NCI-H2107 treated with DMSO at 0.1 percent for 48 hours (cell line): ENCODE measurements around the gene ALG12.

Experiments
- DNase-seq: peaks from one replicate; lab custom pipeline; 2025; ENCODE audit not compliant: unreplicated experiment; lab: John Stamatoyannopoulos, UW

The ALG12 gene

DNA sequence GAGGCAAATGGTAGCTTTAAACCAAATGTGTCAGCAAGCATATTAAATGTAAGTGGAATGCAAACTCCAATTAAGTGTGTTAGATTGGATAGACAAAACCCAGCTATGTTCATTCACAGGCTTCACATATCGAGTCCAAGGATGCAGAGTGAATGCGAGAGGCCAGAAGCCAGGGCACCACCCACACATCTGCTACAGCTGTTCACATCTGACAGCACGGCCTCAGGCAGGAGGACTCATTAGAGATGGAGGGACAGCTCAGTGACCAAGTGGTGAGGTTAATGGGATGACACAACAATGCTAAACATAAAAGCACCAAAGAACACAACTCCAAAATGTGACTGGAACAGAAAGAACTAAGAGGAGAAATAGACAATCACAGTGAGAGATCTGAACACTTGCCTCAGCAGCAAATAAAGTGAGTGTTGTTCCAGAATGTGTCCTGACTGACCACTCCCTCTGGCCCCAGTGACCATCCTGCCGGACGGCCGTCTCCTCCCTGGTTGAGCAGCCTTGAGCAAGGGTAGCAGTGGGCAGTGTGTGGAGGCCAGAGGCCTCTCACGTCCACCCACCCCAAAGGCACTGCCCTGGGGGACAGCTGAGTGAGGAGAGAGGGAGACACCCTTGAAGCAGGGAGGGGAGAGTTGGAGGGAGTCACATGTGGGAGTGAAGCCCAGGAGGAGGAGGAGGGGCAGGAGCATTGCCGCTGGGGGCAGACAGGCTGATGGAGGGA is 23.8 kb downstream of the ALG12 start:
- DNase-seq: no peak

DNA sequence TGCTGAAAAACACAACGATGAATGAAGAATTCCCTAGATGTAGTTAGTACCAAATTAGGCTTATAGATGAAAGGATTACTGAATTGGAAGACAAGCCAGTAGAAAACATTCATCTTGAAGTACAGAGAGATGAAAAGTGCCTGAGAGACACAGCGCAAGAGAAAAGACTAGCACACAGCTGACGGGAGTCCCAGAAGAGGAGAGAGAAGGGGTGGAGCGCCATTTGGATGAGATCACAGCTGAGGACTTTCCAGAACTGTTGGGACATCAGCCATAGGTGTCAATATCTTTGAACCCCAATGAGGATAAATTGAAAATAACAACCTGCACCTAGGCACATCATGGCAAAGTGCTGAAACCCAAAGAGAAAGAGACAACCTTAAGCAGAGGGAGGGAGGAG is 25.2 kb downstream of the ALG12 start:
- DNase-seq: no peak

DNA sequence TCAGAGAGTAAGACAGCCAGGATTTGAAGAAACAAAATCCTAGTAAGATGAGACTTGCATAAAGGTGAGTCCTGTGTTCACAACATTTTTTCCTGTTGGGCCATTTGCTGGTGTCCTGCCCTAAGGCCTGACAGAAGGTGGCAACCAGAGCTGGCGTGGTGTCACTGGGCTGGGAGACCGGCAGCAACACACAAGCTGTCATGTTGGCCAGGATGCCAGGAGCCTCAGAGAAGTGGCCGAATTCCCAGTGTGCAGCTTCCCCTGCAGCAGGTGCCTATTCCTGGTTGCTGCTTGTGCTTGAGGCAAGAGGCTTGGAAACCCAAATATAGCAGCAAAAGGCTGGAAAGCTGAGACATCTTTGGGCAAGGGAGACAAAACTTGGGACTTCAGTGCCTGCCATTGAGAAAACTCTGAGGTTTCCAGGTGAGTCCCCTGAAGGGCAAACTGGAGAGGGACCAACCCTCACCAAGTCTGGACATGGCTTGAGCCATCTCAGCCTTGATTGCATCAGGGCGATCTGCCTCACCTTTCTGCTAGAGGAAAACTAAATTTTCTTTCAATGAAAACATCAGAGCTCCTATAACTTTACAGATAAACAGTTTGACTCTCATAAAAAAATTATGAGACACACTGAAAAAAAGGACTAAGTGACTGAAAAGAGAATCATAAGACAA is 25.9 kb downstream of the ALG12 start:
- no peak for DNase-seq

DNA sequence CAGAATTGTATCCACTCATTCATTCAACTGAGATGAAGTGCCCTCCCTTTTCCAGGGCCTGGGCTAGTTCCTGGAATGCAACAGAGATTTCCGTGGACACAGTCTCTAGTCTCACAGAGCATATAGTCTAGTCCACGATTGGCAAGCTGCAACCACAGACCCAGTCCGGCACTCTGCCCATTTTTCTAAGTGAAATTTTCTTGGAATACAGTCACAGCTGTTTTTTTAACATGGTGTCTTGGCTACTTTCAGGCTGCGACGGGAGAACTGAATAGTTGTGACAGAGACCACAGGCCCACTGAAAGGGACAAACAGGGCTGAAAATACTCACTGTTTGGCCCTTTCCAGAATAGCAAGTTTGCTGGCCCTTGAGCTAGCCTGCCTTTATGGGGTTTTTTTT is 29.2 kb downstream of the ALG12 start:
- DNase-seq: no peak

DNA sequence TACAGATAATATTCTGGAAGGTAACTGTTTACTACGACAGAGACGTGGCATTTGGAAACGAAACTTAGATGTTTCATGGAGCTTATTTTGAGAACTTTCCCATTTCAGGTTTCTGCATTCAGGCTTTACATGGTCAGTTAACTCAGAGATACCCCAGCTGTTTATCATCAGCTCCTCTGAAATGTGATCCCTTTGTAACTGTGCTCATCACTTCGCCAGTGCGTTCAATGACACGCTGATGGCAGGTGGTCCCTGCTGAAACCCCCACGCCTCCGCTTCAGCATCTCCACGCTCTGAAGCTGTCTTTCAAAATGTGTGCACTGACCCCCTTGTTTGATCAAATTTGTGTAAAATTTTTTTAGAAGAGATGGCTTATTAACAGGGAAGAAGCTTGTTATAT is 30.5 kb downstream of the ALG12 start:
- no peak for DNase-seq

DNA sequence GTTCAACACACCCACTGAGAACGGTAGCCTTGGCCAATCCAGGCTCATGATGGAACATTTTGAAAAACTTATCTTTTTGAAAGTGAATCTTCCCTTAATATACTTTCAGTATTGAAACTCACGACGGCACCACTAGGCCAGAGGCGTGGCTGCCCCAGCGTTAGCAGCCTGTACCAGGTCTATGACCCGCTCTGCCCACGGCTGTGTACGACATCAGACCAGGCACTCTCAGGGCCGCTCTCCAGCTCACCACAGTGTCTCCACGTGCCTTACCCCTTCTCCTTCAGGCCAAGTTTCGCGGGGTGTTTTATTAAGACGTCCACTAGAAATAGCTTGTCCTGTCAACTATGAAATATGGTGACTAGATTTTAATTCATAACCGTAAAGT is 31.2 kb downstream of the ALG12 start:
- no peak for DNase-seq

DNA sequence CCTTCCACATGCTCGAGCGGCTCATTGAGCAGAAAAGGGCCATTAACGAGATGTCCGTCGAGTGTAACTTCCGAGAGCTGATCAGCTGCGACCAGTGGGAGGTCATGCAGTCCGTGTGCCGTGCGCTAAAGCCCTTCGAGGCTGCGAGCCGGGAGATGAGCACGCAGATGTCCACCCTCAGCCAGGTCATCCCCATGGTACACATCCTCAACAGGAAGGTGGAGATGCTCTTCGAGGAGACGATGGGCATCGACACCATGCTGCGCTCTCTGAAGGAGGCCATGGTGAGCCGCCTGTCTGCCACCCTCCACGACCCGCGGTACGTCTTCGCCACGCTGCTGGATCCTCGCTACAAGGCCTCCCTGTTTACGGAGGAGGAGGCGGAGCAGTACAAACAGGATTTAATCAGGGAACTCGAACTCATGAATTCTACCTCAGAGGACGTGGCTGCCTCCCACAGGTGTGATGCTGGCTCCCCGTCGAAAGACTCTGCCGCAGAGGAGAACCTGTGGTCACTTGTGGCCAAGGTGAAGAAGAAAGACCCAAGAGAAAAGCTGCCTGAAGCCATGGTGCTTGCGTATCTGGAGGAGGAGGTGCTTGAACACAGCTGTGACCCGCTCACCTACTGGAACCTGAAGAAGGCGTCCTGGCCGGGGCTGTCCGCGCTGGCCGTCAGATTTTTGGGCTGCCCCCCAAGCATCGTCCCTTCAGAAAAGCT is 31.7 kb downstream of the ALG12 start:
- no peak for DNase-seq

DNA sequence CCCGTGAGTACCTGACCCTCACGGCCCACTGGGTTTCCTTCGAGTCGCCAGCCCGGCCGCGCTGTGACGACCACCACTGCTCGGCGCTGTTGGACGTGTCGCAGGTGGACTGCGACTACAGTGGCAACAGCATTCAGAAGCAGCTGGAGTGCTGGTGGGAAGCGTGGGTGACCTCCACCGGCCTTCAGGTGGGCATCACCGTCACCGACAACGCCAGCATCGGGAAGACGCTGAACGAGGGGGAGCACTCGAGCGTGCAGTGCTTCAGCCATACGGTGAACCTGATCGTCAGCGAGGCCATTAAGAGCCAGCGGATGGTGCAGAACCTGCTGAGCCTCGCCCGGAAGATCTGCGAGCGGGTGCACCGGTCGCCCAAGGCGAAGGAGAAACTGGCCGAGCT is 32.4 kb downstream of the ALG12 start:
- DNase-seq: no peak

DNA sequence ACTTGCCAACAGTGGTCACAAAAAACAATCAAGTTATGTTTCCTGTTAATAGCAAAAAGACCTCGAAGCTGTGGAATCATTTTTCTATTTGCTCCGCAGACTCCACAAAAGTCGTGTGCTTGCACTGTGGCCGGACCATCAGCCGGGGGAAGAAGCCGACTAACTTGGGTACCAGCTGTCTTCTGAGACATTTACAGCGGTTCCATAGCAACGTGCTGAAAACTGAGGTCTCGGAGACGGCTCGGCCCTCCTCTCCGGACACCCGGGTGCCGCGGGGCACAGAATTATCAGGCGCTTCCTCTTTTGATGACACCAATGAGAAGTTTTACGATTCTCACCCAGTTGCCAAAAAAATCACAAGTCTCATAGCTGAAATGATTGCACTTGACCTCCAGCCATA is 33.0 kb downstream of the ALG12 start:
- DNase-seq: no peak

DNA sequence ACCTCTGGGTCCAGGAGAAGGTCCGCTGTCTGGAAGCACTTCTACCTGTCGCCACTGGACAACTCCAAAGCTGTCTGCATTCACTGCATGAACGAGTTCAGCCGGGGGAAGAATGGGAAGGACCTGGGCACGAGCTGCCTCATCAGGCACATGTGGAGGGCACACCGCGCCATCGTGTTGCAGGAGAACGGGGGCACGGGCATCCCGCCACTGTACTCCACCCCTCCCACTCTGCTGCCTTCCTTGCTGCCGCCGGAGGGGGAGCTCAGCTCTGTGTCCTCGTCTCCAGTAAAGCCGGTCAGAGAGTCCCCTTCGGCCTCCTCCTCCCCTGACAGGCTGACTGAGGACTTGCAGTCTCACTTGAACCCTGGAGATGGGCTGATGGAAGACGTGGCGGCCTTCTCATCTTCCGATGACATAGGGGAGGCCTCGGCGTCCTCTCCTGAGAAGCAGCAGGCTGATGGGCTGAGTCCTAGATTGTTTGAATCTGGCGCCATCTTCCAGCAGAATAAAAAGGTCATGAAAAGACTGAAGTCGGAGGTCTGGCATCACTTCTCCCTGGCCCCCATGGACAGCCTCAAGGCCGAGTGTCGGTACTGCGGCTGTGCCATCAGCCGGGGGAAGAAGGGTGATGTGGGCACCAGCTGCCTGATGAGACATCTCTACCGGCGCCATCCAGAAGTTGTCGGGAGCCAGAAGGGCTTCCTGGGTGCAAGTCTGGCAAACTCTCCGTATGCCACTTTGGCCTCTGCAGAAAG is 33.6 kb downstream of the ALG12 start:
- no peak for DNase-seq

DNA sequence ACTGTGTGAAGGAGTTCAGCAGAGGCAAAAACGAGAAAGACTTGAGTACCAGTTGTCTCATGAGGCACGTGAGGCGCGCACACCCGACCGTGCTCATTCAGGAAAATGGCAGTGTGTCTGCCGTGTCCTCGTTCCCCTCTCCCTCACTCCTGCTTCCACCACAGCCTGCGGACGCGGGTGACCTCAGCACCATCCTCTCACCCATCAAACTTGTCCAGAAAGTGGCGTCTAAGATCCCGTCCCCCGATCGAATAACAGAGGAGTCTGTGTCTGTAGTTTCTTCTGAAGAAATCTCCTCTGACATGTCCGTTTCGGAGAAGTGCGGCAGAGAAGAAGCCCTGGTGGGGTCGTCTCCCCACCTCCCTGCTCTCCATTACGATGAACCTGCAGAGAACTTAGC is 34.2 kb downstream of the ALG12 start:
- DNase-seq: no peak

DNA sequence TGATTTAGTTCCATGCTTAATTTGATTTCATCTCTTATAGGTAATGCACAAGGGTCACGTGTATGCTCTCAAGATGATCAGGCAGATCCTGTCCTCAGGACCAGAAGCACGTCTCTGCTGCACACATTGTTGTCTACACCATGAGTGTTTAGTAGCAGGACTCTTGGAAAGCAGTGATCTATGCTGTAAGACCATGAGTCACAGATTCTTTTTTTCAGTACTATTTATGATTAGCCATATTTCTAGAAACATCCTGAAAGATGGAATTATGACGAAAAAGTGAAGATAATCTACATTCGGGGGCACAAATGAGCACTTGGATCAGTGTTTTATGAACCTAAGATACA is 35.0 kb downstream of the ALG12 start:
- DNase-seq: no peak

DNA sequence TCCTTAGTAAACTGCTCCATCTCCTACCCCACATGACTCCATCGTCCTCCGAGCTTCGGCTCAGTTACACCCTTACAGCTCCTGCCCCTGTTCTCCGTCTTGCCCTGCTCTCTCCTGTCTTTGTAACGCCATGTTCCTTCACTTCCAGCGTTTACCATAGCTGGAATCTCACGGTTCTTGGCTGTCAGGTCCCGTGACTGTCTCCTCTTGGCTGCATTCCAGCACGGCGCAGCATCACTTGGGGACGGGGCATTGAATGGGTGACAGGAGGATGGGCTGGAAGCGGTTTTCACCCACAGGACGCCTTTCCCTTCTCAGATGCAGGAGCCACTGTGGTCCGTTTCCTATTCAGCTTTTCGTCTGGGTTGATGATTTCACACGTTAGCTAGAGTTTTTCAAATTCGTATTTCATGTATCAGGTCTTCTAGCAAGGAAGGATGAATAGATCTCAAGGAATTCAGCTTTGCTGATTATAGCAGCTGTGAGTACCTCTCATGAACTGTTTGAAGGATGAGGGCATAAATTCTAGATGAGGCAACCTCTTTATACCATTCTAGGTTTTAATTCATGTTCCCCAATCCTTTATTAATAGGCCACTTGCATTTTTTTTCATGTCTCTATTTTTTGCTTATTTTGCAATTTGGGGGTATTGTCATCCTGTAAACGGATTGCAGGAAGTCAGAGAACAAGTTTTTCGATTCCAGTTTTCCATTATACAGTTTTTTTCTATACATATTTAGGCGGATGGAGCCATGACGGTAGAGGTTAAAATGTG is 35.5 kb downstream of the ALG12 start:
- no peak for DNase-seq

DNA sequence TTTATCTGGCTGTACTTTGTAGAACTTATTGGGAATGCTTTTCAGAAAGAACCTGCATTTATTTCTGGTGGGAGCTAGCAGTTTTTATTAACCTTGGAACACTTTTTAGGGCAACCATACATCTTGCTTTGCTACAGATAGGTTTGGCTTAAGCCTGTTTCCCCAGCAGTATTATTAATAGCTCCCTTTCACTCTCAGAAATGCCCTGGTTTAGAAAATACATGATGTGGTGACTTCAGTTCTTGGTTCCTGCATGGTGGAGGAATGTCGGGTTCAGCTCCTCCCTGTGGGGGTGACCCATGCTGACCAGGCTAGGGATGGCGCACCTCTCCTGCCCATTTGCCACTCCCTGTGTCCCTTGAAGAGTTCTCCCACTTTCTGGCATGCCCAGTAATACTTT is 36.4 kb downstream of the ALG12 start:
- no peak for DNase-seq

DNA sequence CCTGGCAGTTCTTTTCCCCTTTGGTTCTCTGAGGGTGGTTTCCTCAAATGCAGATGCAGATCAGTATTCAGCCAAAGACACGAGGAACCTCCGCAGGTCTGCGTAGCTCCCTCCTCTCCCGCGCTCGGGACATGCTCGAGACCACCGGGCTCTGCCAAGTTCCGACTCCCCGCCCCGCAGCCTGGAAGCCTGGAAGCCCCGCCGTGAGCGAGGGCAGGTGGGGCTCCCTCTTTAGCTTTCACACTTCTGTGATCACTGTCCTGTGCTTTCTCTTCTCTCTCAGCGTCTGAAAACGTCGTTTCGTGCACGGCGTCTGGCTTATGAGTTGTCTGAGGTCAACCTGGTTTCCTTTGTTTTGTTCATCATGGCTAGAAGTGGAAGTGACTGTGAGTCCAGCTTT is 38.0 kb downstream of the ALG12 start:
- DNase-seq: no peak

DNA sequence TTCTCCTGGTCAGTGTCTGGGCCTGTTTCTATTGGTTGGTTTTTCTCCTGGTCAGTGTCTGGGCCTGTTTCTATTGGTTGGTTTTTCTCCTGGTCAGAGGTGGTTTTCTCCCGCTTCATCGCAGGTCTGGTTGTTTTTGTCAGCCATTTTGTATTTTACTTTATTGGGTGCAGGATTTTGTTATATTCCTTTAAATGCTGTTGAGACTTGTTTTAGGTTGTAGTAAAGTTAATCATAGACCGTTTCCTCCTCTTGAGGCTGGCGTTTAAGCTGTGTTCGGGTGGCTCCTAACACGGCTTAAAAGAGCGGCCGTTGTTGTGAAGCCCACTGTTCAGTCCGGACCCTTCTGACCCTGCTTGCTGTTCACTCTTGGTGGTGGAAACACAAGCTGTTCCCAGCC is 38.4 kb downstream of the ALG12 start:
- DNase-seq: no peak

DNA sequence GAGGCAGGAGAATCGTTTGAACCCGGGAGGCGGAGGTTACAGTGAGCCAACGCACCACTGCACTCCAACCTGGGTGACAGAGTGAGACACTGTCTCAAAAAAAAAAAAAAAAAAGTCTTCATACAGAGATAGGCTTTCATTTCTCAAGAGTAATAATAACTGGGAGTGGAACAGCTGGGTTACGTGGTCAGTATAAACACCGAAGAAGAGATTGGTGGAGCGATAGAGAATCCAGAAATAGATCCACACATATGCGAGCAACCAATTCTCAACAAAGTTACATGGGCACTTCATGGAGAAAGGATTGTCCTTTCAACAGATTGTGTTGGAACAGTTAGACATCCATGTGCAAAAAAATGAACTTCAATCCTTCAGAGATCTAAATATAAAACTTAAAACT is 40.0 kb downstream of the ALG12 start:
- DNase-seq: no peak

DNA sequence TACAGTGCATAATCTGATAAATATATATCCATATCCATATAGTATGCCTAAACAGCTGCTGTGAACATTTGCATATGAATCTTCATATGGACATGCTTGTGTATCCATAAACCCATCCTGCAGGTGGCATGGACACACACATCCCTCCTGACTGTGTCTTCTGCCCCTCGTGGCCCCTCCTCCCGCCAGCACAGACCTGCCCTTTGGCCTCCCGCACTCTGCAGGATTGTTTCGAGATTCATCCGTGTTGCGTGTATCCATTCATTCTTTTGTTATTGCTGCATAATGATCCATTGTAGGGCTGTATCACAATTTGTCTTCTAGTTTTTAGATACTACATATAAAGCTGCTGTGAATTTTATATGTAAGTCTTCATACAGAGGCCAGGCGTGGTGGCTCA is 40.6 kb downstream of the ALG12 start:
- no peak for DNase-seq

DNA sequence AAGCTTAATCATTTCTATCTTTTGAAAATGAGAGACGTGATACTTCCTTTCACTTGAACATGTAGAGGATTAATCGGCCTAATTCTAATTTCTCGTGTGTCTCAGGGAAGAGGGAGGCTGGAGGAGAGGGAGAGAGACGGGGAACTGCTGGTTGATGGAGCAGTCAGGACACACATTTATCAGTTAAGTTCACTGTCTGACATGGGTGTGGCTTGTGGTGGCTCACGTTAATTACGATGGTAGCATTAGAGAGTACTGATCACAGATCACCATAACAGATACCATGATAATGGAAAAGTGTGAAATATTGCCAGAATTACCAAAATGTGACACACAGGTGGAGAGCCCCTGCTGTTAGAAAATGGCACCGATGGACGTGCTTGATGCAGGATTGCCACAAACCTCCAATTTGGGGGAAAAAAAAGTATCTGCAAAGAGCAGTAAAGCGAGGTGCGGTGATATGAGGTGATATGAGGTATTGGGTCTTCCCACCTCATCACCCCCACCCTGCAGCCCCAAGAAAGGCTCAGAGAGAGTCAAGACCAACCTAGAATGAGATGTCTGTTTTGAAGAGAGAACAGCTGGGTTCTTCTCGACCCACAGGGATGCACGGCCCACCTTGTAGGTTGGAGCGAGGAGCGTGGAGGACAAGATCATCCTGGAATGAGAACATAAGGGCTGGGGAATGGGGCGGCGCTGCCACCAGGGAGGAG is 44.9 kb downstream of the ALG12 start:
- DNase-seq: no peak

DNA sequence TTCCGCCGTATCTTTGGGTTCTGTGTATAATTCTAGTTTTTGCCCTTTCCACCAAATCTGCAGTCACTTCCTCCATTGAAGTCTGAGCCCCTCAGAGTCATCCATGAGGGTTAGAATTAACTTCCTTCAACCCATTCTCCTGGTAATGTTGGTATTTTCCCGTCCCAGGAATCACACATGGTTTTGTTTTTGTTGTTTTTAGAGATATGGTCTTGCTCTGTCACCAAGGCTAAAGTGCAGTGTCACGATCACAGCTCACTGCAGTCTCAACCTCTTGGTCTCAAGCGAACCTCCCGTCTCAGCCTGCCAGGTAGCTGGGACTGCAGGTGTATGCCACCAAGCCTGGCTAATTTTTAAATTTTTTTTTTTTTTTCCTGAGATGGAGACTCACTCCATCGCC is 45.9 kb downstream of the ALG12 start:
- no peak for DNase-seq
